B cell (primary cell): Measurements from ENCODE around the gene PRR23E. TPM values are rescaled to one million over a fixed set of nuclear protein-coding genes. Genes with fewer than 3 reads are reported as not detected.

Source experiments
- ATAC-seq: fragments of 200-7000 bp; cut with Tn5 transposase; one replicate; pipeline ENCODE4 v1.10.0; 2021; ENCODE audit warnings: low read depth, mild to moderate bottlenecking, moderate number of reproducible peaks, moderate library complexity
- CTCF ChIA-PET: fragments of 350-600 bp; sonication (Branson Sonifier 250); formaldehyde crosslinking; loops from one replicate; lab custom pipeline; 2021; ENCODE audit warnings: antibody characterized with exemption, inconsistent platforms; lab: Charles Lee
- POLR2A ChIA-PET: fragments of 350-600 bp; sonication (Branson Sonifier 250); formaldehyde crosslinking; loops from one replicate; lab custom pipeline; 2021; ENCODE audit warnings: antibody characterized with exemption; lab: Charles Lee
- DNase-seq: peaks from one replicate; pipeline ENCODE4 v3.0.0; 2013
- H2AFZ ChIP-seq: 2 replicates; pipeline ENCODE4 v1.6.1; 2012; ENCODE audit warnings: mild to moderate bottlenecking, low read depth, low read length; ENCODE audit not compliant: insufficient read depth, poor library complexity, severe bottlenecking
- H3K27ac ChIP-seq, 2 donors: 1 replicate in 1 of 2; 2 replicates in 1 of 2; pipeline ENCODE4 v1.5.1; 2012 to 2013; ENCODE audit warnings: low read length in 2 of 2, mild to moderate bottlenecking in 2 of 2, moderate library complexity in 1 of 2
- H3K27me3 ChIP-seq, 4 experiments: fragments of 200-600 bp in 1 of 4; sonication (generic) in 1 of 4; replicated peaks in 1 of 4; 1 replicate in 2 of 4; 2 replicates in 2 of 4; pipeline versions ENCODE4 v1.6.1 to v1.7.0; 2013 to 2016; ENCODE audit warnings: low read length in 3 of 4, mild to moderate bottlenecking in 2 of 4, mixed read lengths in 1 of 4, moderate library complexity in 1 of 4; ENCODE audit not compliant: insufficient read depth in 4 of 4, control insufficient read depth in 3 of 4; ENCODE audit errors: control extremely low read depth in 1 of 4
- H3K36me3 ChIP-seq, 2 experiments: replicated peaks in 1 of 2; 1 replicate in 1 of 2; 2 replicates in 1 of 2; pipeline versions ENCODE4 v1.6.1 to v1.7.1; 2013; ENCODE audit warnings: low read length in 1 of 2; ENCODE audit not compliant: insufficient read depth in 2 of 2, control insufficient read depth in 1 of 2; ENCODE audit errors: control extremely low read depth in 1 of 2, extremely low read depth in 1 of 2
- H3K4me1 ChIP-seq, 2 donors: fragments of 200-600 bp in 1 of 2; sonication (generic) in 1 of 2; 1 replicate in 1 of 2; 2 replicates in 1 of 2; pipeline versions ENCODE4 v1.5.1 to v1.6.1; 2013 to 2017; ENCODE audit warnings: low read length in 2 of 2; ENCODE audit not compliant: control insufficient read depth in 2 of 2, insufficient read depth in 2 of 2
- H3K4me2 ChIP-seq: replicated peaks from 2 replicates; pipeline ENCODE3; 2012; ENCODE audit warnings: mild to moderate bottlenecking, low read depth, low read length; ENCODE audit not compliant: poor library complexity, severe bottlenecking
- H3K4me3 ChIP-seq, 5 experiments: fragments of 200-600 bp in 1 of 5; sonication (generic) in 1 of 5; 1 replicate in 3 of 5; 2 replicates in 2 of 5; pipeline versions ENCODE4 v1.5.1 to v1.7.0; 2011 to 2016; ENCODE audit warnings: low read length in 4 of 5, mild to moderate bottlenecking in 4 of 5, low read depth in 2 of 5, control low read depth in 1 of 5, moderate library complexity in 1 of 5; ENCODE audit not compliant: insufficient read depth in 1 of 5; ENCODE audit errors: control extremely low read depth in 1 of 5, extremely low read depth in 1 of 5
- H3K79me2 ChIP-seq: fragments of 200-600 bp; sonication (generic); one replicate; pipeline ENCODE4 v1.6.0; 2016; ENCODE audit warnings: low read length; ENCODE audit not compliant: control insufficient read depth, insufficient read depth
- H3K9ac ChIP-seq: fragments of 200-600 bp; sonication (generic); 2 replicates; pipeline ENCODE4 v1.6.1; 2017; ENCODE audit warnings: mild to moderate bottlenecking, low read length, moderate library complexity
- H3K9me3 ChIP-seq, 3 donors: one replicate each; pipeline versions ENCODE4 v1.6.1 to v1.7.1; 2013; ENCODE audit warnings: low read length in 2 of 3; ENCODE audit not compliant: control insufficient read depth in 2 of 3, insufficient read depth in 1 of 3; ENCODE audit errors: control extremely low read depth in 1 of 3
- H4K20me1 ChIP-seq: 2 replicates; pipeline ENCODE4 v1.6.0; 2012; ENCODE audit warnings: mild to moderate bottlenecking, low read length; ENCODE audit not compliant: insufficient read depth, control insufficient read depth, poor library complexity, severe bottlenecking
- H3K27ac Mint-ChIP-seq: one replicate; pipeline ENCODE4 v1.8.0; 2021; ENCODE audit warnings: mixed read lengths
- H3K27me3 Mint-ChIP-seq: one replicate; pipeline ENCODE4 v1.8.0; 2021; ENCODE audit warnings: mixed read lengths
- H3K4me1 Mint-ChIP-seq: one replicate; pipeline ENCODE4 v1.8.0; 2021; ENCODE audit warnings: mixed read lengths
- H3K4me3 Mint-ChIP-seq: one replicate; pipeline ENCODE4 v1.8.0; 2021; ENCODE audit warnings: mixed read lengths
- H3K9me3 Mint-ChIP-seq: one replicate; pipeline ENCODE4 v1.8.0; 2022; ENCODE audit warnings: mixed read lengths; ENCODE audit not compliant: insufficient read depth
- CTCF ChIP-seq: fragments of 200-600 bp; IDR thresholded peaks from one replicate; pipeline ENCODE4 v1.8.0; 2022; ENCODE audit warnings: antibody characterized with exemption, mild to moderate bottlenecking
- EZH2 ChIP-seq: IDR thresholded peaks from 2 replicates; pipeline ENCODE4 v1.6.1; 2012; ENCODE audit warnings: borderline replicate concordance, low read depth, mild to moderate bottlenecking, moderate library complexity, low read length; ENCODE audit not compliant: insufficient read depth, poor library complexity, severe bottlenecking
- WGBS: methylation state at CpG from one replicate; pipeline ENCODE4 v1.1.5; 2013; ENCODE audit warnings: missing lambda C conversion rate; ENCODE audit not compliant: insufficient coverage; 5-methylcytosine and 5-hydroxymethylcytosine counted together
- intact Hi-C: fragments of 100-400 bp; cut with micrococcal nuclease; formaldehyde crosslinking; loops from one replicate; pipeline ENCODE4 v1.10.0; 2022
- polyA plus RNA-seq: library from polyadenylated mRNA; depleted of rRNA; stranded (reverse); fragments of >200 nt; gene quantifications from 2 replicates; pipeline ENCODE4 v1.2.3, GENCODE V29; 2012
- total RNA-seq, 2 donors: library from RNA; stranded (reverse); fragments of 120-200 nt in 1 of 2; gene quantifications; 1 replicate in 1 of 2; 2 replicates in 1 of 2; pipeline versions ENCODE4 v1.2.3 to v1.2.4, GENCODE V29; 2013 to 2022

The PRR23E gene
- total and polyA plus RNA-seq, 2 donors (not counting 1 experiment from before 2014, with no cell fraction given): not detected

GRCh38 chr3:127228866-127229265 lies 35.9 kb downstream of the PRR23E start:
- POLR2A ChIA-PET: no interaction called here
- H3K4me3 Mint-ChIP-seq: no peak overlapping the region

GRCh38 chr3:127233371-127233770 lies 40.4 kb downstream of the PRR23E start:
- H3K4me1 Mint-ChIP-seq: no peaks in the 10 kb centered on the region
- H3K4me3 Mint-ChIP-seq: no peak overlapping the region
- TF ChIP-seq CTCF (no peak), EZH2 (no peak)

More at GRCh38 chr3:127228866-127229265, 35.9 kb downstream of the PRR23E start:
- Mint-ChIP-seq H3K4me1 (no peaks in the 10 kb centered on the region), H3K9me3 (peaks cover 8% of the 10 kb centered on the region), H3K27me3 (peaks cover 12% of the 10 kb centered on the region), H3K27ac (no peak overlapping the region)
- Histone ChIP-seq H3K27me3 (peaks cover 0 to 4% (median 0%) of the 10 kb centered on the region in 4 experiments), H3K9ac (no peak overlapping the region), H3K4me3 (no peak overlapping the region), H3K9me3 (peaks cover 0 to 37% (median 0%) of the 10 kb centered on the region in 3 donors), H3K4me2 (no peak overlapping the region), H4K20me1 (no peaks in the 10 kb centered on the region), H3K79me2 (no peaks in the 10 kb centered on the region), H3K27ac (no peak overlapping the region), H3K36me3 (no peaks in the 10 kb centered on the region), H3K4me1 (no peaks in the 10 kb centered on the region), H2AFZ (no peak overlapping the region)
- no peak for TF ChIP-seq EZH2
- TF ChIP-seq CTCF: no peak
- WGBS: no CpG with 5 or more reads among the region's 2 CpGs
- DNase-seq: no peak
- CTCF ChIA-PET: no interaction called here
- intact Hi-C loops: no loop called here
- no peak for ATAC-seq

More at GRCh38 chr3:127233371-127233770, 40.4 kb downstream of the PRR23E start:
- Histone ChIP-seq H4K20me1 (no peaks in the 10 kb centered on the region), H2AFZ (no peak overlapping the region), H3K4me3 (no peak overlapping the region), H3K4me1 (no peaks in the 10 kb centered on the region), H3K4me2 (no peak overlapping the region), H3K9me3 (peaks cover 0 to 9% (median 0%) of the 10 kb centered on the region in 3 donors), H3K27me3 (no peaks in the 10 kb centered on the region), H3K9ac (no peak overlapping the region), H3K27ac (no peak overlapping the region), H3K36me3 (no peaks in the 10 kb centered on the region), H3K79me2 (no peaks in the 10 kb centered on the region)
- no peak for ATAC-seq
- DNase-seq: no peak
- ChIA-PET CTCF (no interaction called here), POLR2A (no interaction called here)
- Mint-ChIP-seq H3K27ac (no peak overlapping the region), H3K27me3 (peaks cover 6% of the 10 kb centered on the region), H3K9me3 (no peaks in the 10 kb centered on the region)
- 0% methylated on average over 1 of the region's 3 CpGs for WGBS
- intact Hi-C loops: no loop called here
